ENCODE results near the gene CPLX3.

Gene CPLX3

GRCh38 chr15:74788683-74789151 is 37.7 kb upstream of the CPLX3 start:
- DNase-seq = no peak

GRCh38 chr15:74789171-74789631 is 37.2 kb upstream of the CPLX3 start:
- DNase-seq = no peak

- DNase-seq = no peak
Measured at GRCh38 chr15:74789741-74790079, 36.7 kb upstream of the CPLX3 start.

GRCh38 chr15:74790080-74790916 is 36.1 kb upstream of the CPLX3 start:
- no peak for DNase-seq

- DNase-seq = no peak
Measured at GRCh38 chr15:74791007-74791406, 35.4 kb upstream of the CPLX3 start.

- no peak for DNase-seq
Measured at GRCh38 chr15:74791667-74792066, 34.8 kb upstream of the CPLX3 start.

GRCh38 chr15:74792227-74793016 is 34.0 kb upstream of the CPLX3 start:
- DNase-seq = no peak

GRCh38 chr15:74793135-74794028 is 33.0 kb upstream of the CPLX3 start:
- DNase-seq = no peak

GRCh38 chr15:74794248-74794969 is 32.0 kb upstream of the CPLX3 start:
- no peak for DNase-seq

GRCh38 chr15:74794970-74795349 is 31.5 kb upstream of the CPLX3 start:
- no peak for DNase-seq

- no peak for DNase-seq
Measured at GRCh38 chr15:74795966-74796625, 30.3 kb upstream of the CPLX3 start.

- no peak for DNase-seq
Measured at GRCh38 chr15:74798388-74799254, 27.8 kb upstream of the CPLX3 start.

- DNase-seq = no peak
Measured at GRCh38 chr15:74799255-74799855, 27.1 kb upstream of the CPLX3 start.

GRCh38 chr15:74799856-74800558 is 26.4 kb upstream of the CPLX3 start:
- DNase-seq = no peak

GRCh38 chr15:74800559-74801094 is 25.8 kb upstream of the CPLX3 start:
- no peak for DNase-seq

GRCh38 chr15:74801311-74801997 is 25.0 kb upstream of the CPLX3 start:
- no peak for DNase-seq

- DNase-seq = no peak
Measured at GRCh38 chr15:74802290-74802689, 24.1 kb upstream of the CPLX3 start.

GRCh38 chr15:74802862-74803447 is 23.5 kb upstream of the CPLX3 start:
- DNase-seq = no peak
